Panc1 (cell line): ENCODE results near the gene GHITM. TPM values are rescaled to one million over a fixed set of nuclear protein-coding genes. Genes with fewer than 3 reads are reported as not detected.
A peak's percentile ranks its signal among the peaks of the same experiment; 100 is the strongest.

Experiments used
- ATAC-seq: fragments of 200-7000 bp; cut with Tn5 transposase; 2 replicates; pipeline ENCODE4 v1.9.1; 2020; ENCODE audit warnings: mild to moderate bottlenecking, moderate library complexity
- BruUV-seq: library from RNA; stranded (reverse); fragments of 400-500 nt; replicated peaks from 2 replicates; lab custom pipeline; 2021; lab: Mats Ljungman, UMichigan
- CTCF ChIA-PET: fragments of 300-600 bp; sonication (Branson Sonifier 250); formaldehyde crosslinking; loops from one replicate; lab custom pipeline; 2022; ENCODE audit warnings: antibody characterized with exemption; lab: Charles Lee
- POLR2A ChIA-PET: fragments of 300-600 bp; sonication (Branson Sonifier 250); formaldehyde crosslinking; loops from one replicate; lab custom pipeline; 2022; ENCODE audit warnings: antibody characterized with exemption; lab: Charles Lee
- DNase-seq: peaks from one replicate; pipeline ENCODE4 v3.0.0-alpha.2; 2010; ENCODE audit warnings: low read depth, low spot score
- H3K27ac ChIP-seq: 2 replicates; pipeline ENCODE4 v1.5.1; 2011; ENCODE audit warnings: mild to moderate bottlenecking, low read length, inconsistent platforms
- H3K27me3 ChIP-seq: fragments of 200-500 bp; sonication (Bioruptor generic); 2 replicates; pipeline ENCODE4 v1.6.0; 2014; ENCODE audit warnings: low read length, inconsistent platforms; ENCODE audit not compliant: control insufficient read depth, insufficient read depth
- H3K36me3 ChIP-seq: fragments of 200-500 bp; sonication (Bioruptor generic); 2 replicates; pipeline ENCODE4 v1.5.1; 2014; ENCODE audit warnings: inconsistent platforms, mild to moderate bottlenecking, low read length, moderate library complexity; ENCODE audit not compliant: control insufficient read depth, insufficient read depth
- H3K4me1 ChIP-seq: 2 replicates; pipeline ENCODE4 v1.5.1; 2011; ENCODE audit warnings: inconsistent platforms, mild to moderate bottlenecking, low read length, moderate library complexity; ENCODE audit not compliant: control insufficient read depth, insufficient read depth
- H3K4me3 ChIP-seq, 2 experiments: 2 replicates each; pipeline ENCODE4 v1.5.1; 2011 to 2012; ENCODE audit warnings: low read depth in 2 of 2, low read length in 2 of 2, mild to moderate bottlenecking in 2 of 2, inconsistent platforms in 1 of 2, moderate library complexity in 1 of 2
- H3K9me3 ChIP-seq: fragments of 200-500 bp; sonication (Bioruptor generic); 2 replicates; pipeline ENCODE4 v1.5.1; 2014; ENCODE audit warnings: low read depth, mild to moderate bottlenecking, inconsistent platforms, low read length, moderate library complexity; ENCODE audit not compliant: control insufficient read depth, insufficient read depth
- CTCF ChIP-seq: fragments of 450-650 bp; IDR thresholded peaks from 2 replicates; pipeline ENCODE4 v1.5.1; 2017; ENCODE audit warnings: mild to moderate bottlenecking
- POLR2AphosphoS5 ChIP-seq: IDR thresholded peaks from 2 replicates; pipeline ENCODE4 v1.6.1; 2012; ENCODE audit warnings: mild to moderate bottlenecking, low read depth, low read length, moderate library complexity
- REST ChIP-seq, 2 experiments: IDR thresholded peaks; 2 replicates each; pipeline ENCODE4 v1.6.1; 2011 to 2012; ENCODE audit warnings: low read depth in 2 of 2, control low read depth in 1 of 2, low read length in 1 of 2, mild to moderate bottlenecking in 1 of 2, moderate library complexity in 1 of 2; ENCODE audit not compliant: insufficient read depth in 1 of 2
- SIN3A ChIP-seq: IDR thresholded peaks from 2 replicates; pipeline ENCODE4 v1.6.1; 2012; ENCODE audit warnings: low read depth, mild to moderate bottlenecking, low read length, moderate library complexity, borderline replicate concordance; ENCODE audit not compliant: insufficient read depth
- TCF7L2 ChIP-seq: IDR thresholded peaks from 2 replicates; pipeline ENCODE4 v1.6.1; 2011; ENCODE audit warnings: mild to moderate bottlenecking, low read depth, low read length, inconsistent platforms
- in situ Hi-C: cut with HindIII; loops from 2 replicates; pipeline ENCODE4 v1.10.0; 2016; ENCODE audit warnings: low sequenced_read_pairs, low pct_unique_long_range_greater_than_20kb
- intact Hi-C: fragments of 100-400 bp; cut with micrococcal nuclease; formaldehyde crosslinking; loops from one replicate; pipeline ENCODE4 v1.10.0; 2022; ENCODE audit not compliant: unreplicated experiment
- total RNA-seq: library from RNA; stranded (reverse); gene quantifications from one replicate; pipeline ENCODE4 v1.2.1, GENCODE V29; 2021; ENCODE audit not compliant: unreplicated experiment

Gene GHITM
- total RNA-seq, 1 experiment from 2014 or later = 188 TPM

GRCh38 chr10:84140036-84140379 is 699 bp downstream of the GHITM start:
- ATAC-seq (peak; percentile 22; the same call in 1 of the 2 replicates), DNase-seq (no peak)
- no TSS peak for BruUV-seq
- intact Hi-C loops (no loop called here), in situ Hi-C loops (no loop called here)
- Histone ChIP-seq H3K36me3 (peaks cover 40% of the 10 kb centered on the region), H3K27ac (peak overlapping the region; percentile 95), H3K4me3 (peak overlapping the region; percentile 93 to 98), H3K4me1 (peaks cover 12% of the 10 kb centered on the region), H3K9me3 (no peaks in the 10 kb centered on the region), H3K27me3 (no peaks in the 10 kb centered on the region)
- TF ChIP-seq REST (IDR thresholded peaks at IDR 0.05; ENCODE audit: insufficient read depth in 1 of 2, low read depth in 2 of 2, low read length in 1 of 2) (no peak), SIN3A (no peak), TCF7L2 (no peak), CTCF (no peak), POLR2AphosphoS5 (no peak)
- ChIA-PET CTCF (no interaction called here), POLR2A (no interaction called here)

- intact Hi-C loops = loop anchor here (5.0 kb wide), 1 partner anchor 60 kb away; no protein-coding TSS in a partner anchor
Measured at GRCh38 chr10:84147347-84147746, 8.0 kb downstream of the GHITM start.

More at GRCh38 chr10:84147347-84147746, 8.0 kb downstream of the GHITM start:
- Histone ChIP-seq H3K36me3 (peaks cover 76% of the 10 kb centered on the region), H3K4me3 (no peak overlapping the region), H3K27ac (no peak overlapping the region), H3K27me3 (no peaks in the 10 kb centered on the region), H3K9me3 (no peaks in the 10 kb centered on the region), H3K4me1 (no peaks in the 10 kb centered on the region)
- TF ChIP-seq POLR2AphosphoS5 = no peak
- TF ChIP-seq REST (IDR thresholded peaks at IDR 0.05; ENCODE audit: insufficient read depth in 1 of 2, low read depth in 2 of 2, low read length in 1 of 2) = no peak
- TF ChIP-seq CTCF = no peak
- no peak for ATAC-seq
- BruUV-seq = no TSS peak
- in situ Hi-C loops = no loop called here
- ChIA-PET CTCF (interaction anchor here (0.9 to 1.8 kb wide), 4 partner anchors 55 to 390 kb away, joined by 3 to 4 read pairs (median 4); no protein-coding TSS in a partner anchor), POLR2A (interaction anchor here (1.0 kb wide), 1 partner anchor 8 kb away, joined by 3 read pairs; the partner anchor contains the start of gene GHITM)
- no peak for DNase-seq
